OCI-LY7 (cell line): ENCODE results near the gene C1orf21. TPM values are rescaled to one million over a fixed set of nuclear protein-coding genes. Genes with fewer than 3 reads are reported as not detected.

Experiments
- BruUV-seq: library from RNA; stranded (reverse); fragments of 400-500 nt; replicated peaks from 2 replicates; lab custom pipeline; 2021; lab: Mats Ljungman, UMichigan
- CTCF ChIA-PET: fragments of 300-600 bp; sonication (Branson Sonifier 250); formaldehyde crosslinking; loops from one replicate; lab custom pipeline; 2022; ENCODE audit warnings: antibody characterized with exemption; ENCODE audit not compliant: unreplicated experiment; lab: Charles Lee
- POLR2A ChIA-PET: fragments of 300-600 bp; sonication (Branson Sonifier 250); formaldehyde crosslinking; loops from one replicate; lab custom pipeline; 2022; ENCODE audit warnings: antibody characterized with exemption; lab: Charles Lee
- DNase-seq: peaks from one replicate; pipeline ENCODE4 v3.0.0-alpha.2; 2015; ENCODE audit warnings: low spot score
- H2AFZ ChIP-seq: fragments of 200-600 bp; sonication (generic), shearing (Covaris generic); 2 replicates; pipeline ENCODE4 v1.6.1; 2014; ENCODE audit warnings: mild to moderate bottlenecking, antibody characterized with exemption, low read length, moderate library complexity
- H3K27ac ChIP-seq: fragments of 200-600 bp; sonication (generic); 2 replicates; pipeline ENCODE4 v1.5.1; 2014; ENCODE audit warnings: mixed run types, low read depth, mild to moderate bottlenecking, moderate library complexity, low read length, inconsistent platforms; ENCODE audit not compliant: poor library complexity, severe bottlenecking
- H3K36me3 ChIP-seq: fragments of 200-600 bp; sonication (generic); 2 replicates; pipeline ENCODE4 v1.6.1; 2014; ENCODE audit warnings: mild to moderate bottlenecking, antibody characterized with exemption, low read length, moderate library complexity, mixed read lengths; ENCODE audit not compliant: insufficient read depth
- H3K4me1 ChIP-seq: fragments of 200-600 bp; sonication (generic); 2 replicates; pipeline ENCODE4 v1.5.1; 2014; ENCODE audit warnings: mild to moderate bottlenecking, low read length; ENCODE audit not compliant: insufficient read depth, poor library complexity, severe bottlenecking
- H3K4me2 ChIP-seq: fragments of 200-600 bp; sonication (generic); 2 replicates; pipeline ENCODE4 v1.6.1; 2014; ENCODE audit warnings: mild to moderate bottlenecking, low read length
- H3K4me3 ChIP-seq: fragments of 200-600 bp; sonication (generic); 2 replicates; pipeline ENCODE4 v1.5.1; 2014; ENCODE audit warnings: mild to moderate bottlenecking, low read depth, low read length; ENCODE audit not compliant: poor library complexity, severe bottlenecking
- H3K79me2 ChIP-seq: fragments of 200-600 bp; sonication (generic); 2 replicates; pipeline ENCODE4 v1.6.1; 2016; ENCODE audit warnings: low read depth, mild to moderate bottlenecking, low read length, moderate library complexity, mixed read lengths; ENCODE audit not compliant: insufficient read depth
- H3K9me2 ChIP-seq: fragments of 200-600 bp; sonication (generic); 2 replicates; pipeline ENCODE4 v1.6.1; 2016; ENCODE audit warnings: mild to moderate bottlenecking, low read length, mixed read lengths; ENCODE audit not compliant: insufficient read depth
- H3K9me3 ChIP-seq: fragments of 200-600 bp; sonication (generic); 2 replicates; pipeline ENCODE4 v1.6.1; 2014; ENCODE audit warnings: mild to moderate bottlenecking, mixed run types, low read length, mixed read lengths
- H4K20me1 ChIP-seq: fragments of 200-600 bp; sonication (generic); 2 replicates; pipeline ENCODE4 v1.6.1; 2014; ENCODE audit warnings: mild to moderate bottlenecking, antibody characterized with exemption, low read length, moderate library complexity, mixed read lengths; ENCODE audit not compliant: insufficient read depth
- CTCF ChIP-seq: fragments of 200-600 bp; sonication (generic); conservative IDR thresholded peaks from 2 replicates; pipeline ENCODE4 v1.5.1; 2014; ENCODE audit warnings: mild to moderate bottlenecking, antibody characterized with exemption, low read length, moderate library complexity, mixed read lengths
- EZH2phosphoT487 ChIP-seq: fragments of 200-600 bp; sonication (generic); IDR thresholded peaks from 2 replicates; pipeline ENCODE4 v1.6.1; 2018; ENCODE audit warnings: low read depth, borderline replicate concordance, mild to moderate bottlenecking, mixed run types, antibody characterized with exemption, low read length, moderate library complexity, mixed read lengths
- intact Hi-C: fragments of 100-400 bp; cut with micrococcal nuclease; formaldehyde crosslinking; loops from one replicate; pipeline ENCODE4 v1.10.0; 2022; ENCODE audit not compliant: unreplicated experiment
- total RNA-seq, 2 experiments: library from RNA; depleted of rRNA in 1 of 2; stranded (reverse); fragments of >200 nt in 1 of 2; shearing (Covaris generic) in 1 of 2; gene quantifications; 2 replicates each; pipeline ENCODE4 v1.2.3, GENCODE V29; 2014 to 2022

Gene C1orf21
- total RNA-seq, 2 experiments from 2014 or later, result not detected

GRCh38 chr1:184499616-184500015 is 112.8 kb downstream of the C1orf21 start:
- H3K4me1 ChIP-seq, result no peaks in the 10 kb centered on the region
- H4K20me1 ChIP-seq, result no peaks in the 10 kb centered on the region
- no peak for TF ChIP-seq EZH2phosphoT487
- no peak for TF ChIP-seq CTCF
- BruUV-seq, result no TSS peak
- H3K27ac ChIP-seq, result no peak overlapping the region
- CTCF ChIA-PET, result no interaction called here
- H3K79me2 ChIP-seq, result no peaks in the 10 kb centered on the region
- no peak overlapping the region for H2AFZ ChIP-seq
- no peaks in the 10 kb centered on the region for H3K9me3 ChIP-seq
- POLR2A ChIA-PET, result no interaction called here
- H3K9me2 ChIP-seq, result no peaks in the 10 kb centered on the region
- intact Hi-C loops, result no loop called here
- no peak for DNase-seq
- H3K4me3 ChIP-seq, result no peak overlapping the region
- H3K36me3 ChIP-seq, result no peaks in the 10 kb centered on the region
- H3K4me2 ChIP-seq, result no peak overlapping the region

GRCh38 chr1:184502161-184502560 is 115.3 kb downstream of the C1orf21 start:
- CTCF ChIA-PET, result no interaction called here
- BruUV-seq, result no TSS peak
- Histone ChIP-seq H3K4me1 (no peaks in the 10 kb centered on the region), H3K4me3 (no peak overlapping the region), H3K27ac (no peak overlapping the region), H3K9me2 (no peaks in the 10 kb centered on the region), H3K9me3 (no peaks in the 10 kb centered on the region), H2AFZ (no peak overlapping the region), H3K79me2 (no peaks in the 10 kb centered on the region), H3K4me2 (no peak overlapping the region), H4K20me1 (no peaks in the 10 kb centered on the region), H3K36me3 (no peaks in the 10 kb centered on the region)
- intact Hi-C loops, result no loop called here
- no peak for DNase-seq
- POLR2A ChIA-PET, result no interaction called here
- TF ChIP-seq CTCF (no peak), EZH2phosphoT487 (no peak)

GRCh38 chr1:184503221-184503749 is 116.5 kb downstream of the C1orf21 start:
- Histone ChIP-seq H3K4me2 (no peak overlapping the region), H3K9me2 (no peaks in the 10 kb centered on the region), H3K4me1 (no peaks in the 10 kb centered on the region), H3K79me2 (no peaks in the 10 kb centered on the region), H4K20me1 (no peaks in the 10 kb centered on the region), H2AFZ (no peak overlapping the region), H3K27ac (no peak overlapping the region), H3K9me3 (no peaks in the 10 kb centered on the region), H3K4me3 (no peak overlapping the region), H3K36me3 (no peaks in the 10 kb centered on the region)
- ChIA-PET CTCF (no interaction called here), POLR2A (interaction anchor here (0.7 kb wide), 2 partner anchors 648 to 740 kb away, joined by 3 to 5 read pairs; no protein-coding TSS in a partner anchor)
- intact Hi-C loops, result no loop called here
- DNase-seq, result no peak
- no TSS peak for BruUV-seq
- no peak for TF ChIP-seq CTCF
- no peak for TF ChIP-seq EZH2phosphoT487
